Endothelial cell of umbilical vein (primary cell): ENCODE results near the gene METTL27. TPM values are rescaled to one million over a fixed set of nuclear protein-coding genes. Genes with fewer than 3 reads are reported as not detected.
"Not testable (repeated sequence)": the region's sequence is repeated elsewhere in the genome, so short reads cannot be mapped to it uniquely, and the experiment has no call there.

Experiments
- BruUV-seq: library from RNA; stranded (reverse); fragments of 400-500 nt; replicated peaks from 2 replicates; lab custom pipeline; 2021; lab: Mats Ljungman, UMichigan
- CTCF ChIA-PET: fragments of 300-600, 350-600 bp; sonication (Branson Sonifier 250); formaldehyde crosslinking; loops from one replicate; lab custom pipeline; 2021; ENCODE audit warnings: antibody characterized with exemption, inconsistent platforms; lab: Charles Lee
- POLR2A ChIA-PET: fragments of 300-600, 350-600 bp; sonication (Branson Sonifier 250); formaldehyde crosslinking; loops from one replicate; lab custom pipeline; 2021; ENCODE audit warnings: antibody characterized with exemption, inconsistent platforms; lab: Charles Lee
- DNase-seq: peaks from one replicate; pipeline ENCODE4 v3.0.0-alpha.2; 2011; ENCODE audit warnings: low read depth, low spot score
- FAIRE-seq: peaks from 2 replicates; lab custom pipeline; 2011; peaks lifted over from hg19 to GRCh38; lab: Jason Lieb, UNC
- H2AFZ ChIP-seq: 2 replicates; pipeline ENCODE4 v1.6.0; 2012; ENCODE audit warnings: low read depth, low read length, control low read depth, inconsistent platforms
- H3K27ac ChIP-seq: 2 replicates; pipeline ENCODE4 v1.5.1; 2011; ENCODE audit warnings: low read depth, mild to moderate bottlenecking, control low read depth, low read length, moderate library complexity; ENCODE audit not compliant: insufficient read depth
- H3K27me3 ChIP-seq, 2 experiments: 2 replicates each; pipeline versions ENCODE4 v1.6.0 to v1.6.1; 2011; ENCODE audit warnings: low read length in 2 of 2, mixed read lengths in 1 of 2; ENCODE audit not compliant: control insufficient read depth in 2 of 2, insufficient read depth in 2 of 2
- H3K36me3 ChIP-seq, 2 experiments: 2 replicates in 1 of 2; 3 replicates in 1 of 2; pipeline ENCODE4 v1.5.1; 2011; ENCODE audit warnings: low read length in 2 of 2, mild to moderate bottlenecking in 1 of 2, moderate library complexity in 1 of 2; ENCODE audit not compliant: control insufficient read depth in 2 of 2, insufficient read depth in 2 of 2; ENCODE audit errors: extremely low read depth in 1 of 2
- H3K4me1 ChIP-seq: 3 replicates; pipeline ENCODE4 v1.5.1; 2011; ENCODE audit warnings: mild to moderate bottlenecking, low read length; ENCODE audit not compliant: control insufficient read depth, insufficient read depth; ENCODE audit errors: extremely low read depth
- H3K4me2 ChIP-seq: 2 replicates; pipeline ENCODE4 v1.6.1; 2011; ENCODE audit warnings: low read length, control low read depth, mixed read lengths; ENCODE audit not compliant: insufficient read depth
- H3K4me3 ChIP-seq, 3 experiments: fragments of 200-600 bp in 1 of 3; sonication (generic), shearing (Covaris generic) in 1 of 3; replicated peaks in 1 of 3; 2 replicates each; pipeline ENCODE4 v1.5.1; 2011 to 2016; ENCODE audit warnings: control low read depth in 3 of 3, low read length in 3 of 3, mild to moderate bottlenecking in 2 of 3, inconsistent platforms in 1 of 3, low read depth in 1 of 3, moderate library complexity in 1 of 3; ENCODE audit not compliant: insufficient read depth in 1 of 3
- H3K79me2 ChIP-seq: 2 replicates; pipeline ENCODE4 v1.6.0; 2012; ENCODE audit warnings: low read length, inconsistent platforms; ENCODE audit not compliant: control insufficient read depth, insufficient read depth
- H3K9ac ChIP-seq: replicated peaks from 2 replicates; pipeline ENCODE3; 2011; ENCODE audit warnings: low read length, control low read depth; ENCODE audit not compliant: insufficient read depth; ENCODE audit errors: extremely low read depth
- H3K9me1 ChIP-seq: replicated peaks from 3 replicates; pipeline ENCODE4 v1.6.0; 2011; ENCODE audit warnings: mild to moderate bottlenecking, low read length; ENCODE audit not compliant: control insufficient read depth, insufficient read depth; ENCODE audit errors: extremely low read depth
- H3K9me3 ChIP-seq: replicated peaks from 2 replicates; pipeline ENCODE4 v1.5.1; 2012; ENCODE audit warnings: low read length, inconsistent platforms; ENCODE audit not compliant: control insufficient read depth, insufficient read depth
- H4K20me1 ChIP-seq: replicated peaks from 2 replicates; pipeline ENCODE3; 2011; ENCODE audit warnings: mild to moderate bottlenecking, low read length; ENCODE audit not compliant: control insufficient read depth, insufficient read depth; ENCODE audit errors: extremely low read depth
- EZH2 ChIP-seq: IDR thresholded peaks from 2 replicates; pipeline ENCODE4 v1.6.1; 2012; ENCODE audit warnings: borderline replicate concordance, low read depth, mild to moderate bottlenecking, moderate library complexity, low read length, inconsistent platforms; ENCODE audit not compliant: severe bottlenecking
- FOS ChIP-seq: IDR thresholded peaks from 2 replicates; pipeline ENCODE4 v1.6.1; 2011; ENCODE audit warnings: mild to moderate bottlenecking, low read length, moderate library complexity, borderline replicate concordance; ENCODE audit not compliant: insufficient read depth
- GATA2 ChIP-seq: IDR thresholded peaks from 2 replicates; pipeline ENCODE4 v1.7.0; 2011; ENCODE audit warnings: low read depth, mild to moderate bottlenecking, moderate library complexity, mixed read lengths, low read length; ENCODE audit not compliant: insufficient read length, insufficient read depth
- JUN ChIP-seq: IDR thresholded peaks from 2 replicates; pipeline ENCODE4 v1.6.1; 2011; ENCODE audit warnings: borderline replicate concordance, low read depth; ENCODE audit not compliant: insufficient read length, insufficient read depth
- MYC ChIP-seq: IDR thresholded peaks from one replicate; pipeline ENCODE4 v1.6.1; 2011; ENCODE audit warnings: mild to moderate bottlenecking, low read depth, low read length
- POLR2A ChIP-seq: IDR thresholded peaks from 2 replicates; pipeline ENCODE4 v1.6.1; 2012; ENCODE audit warnings: low read depth, mild to moderate bottlenecking, control low read depth, low read length
- POLR2AphosphoS5 ChIP-seq: IDR thresholded peaks from 2 replicates; pipeline ENCODE4 v1.6.1; 2012; ENCODE audit warnings: low read depth, mild to moderate bottlenecking, control low read depth, low read length, moderate library complexity; ENCODE audit not compliant: insufficient read depth
- dilution Hi-C: fragments of 300-500 bp; cut with MboI; formaldehyde crosslinking; loops from one replicate; pipeline ENCODE4 v1.15.0; 2019; ENCODE audit warnings: low sequenced_read_pairs; ENCODE audit not compliant: extremely low pct_ligation_motif_present
- intact Hi-C: fragments of 100-400 bp; cut with micrococcal nuclease; formaldehyde crosslinking; loops from one replicate; pipeline ENCODE4 v1.10.0; 2022
- polyA plus RNA-seq, 4 experiments: library from polyadenylated mRNA; depleted of rRNA in 3 of 4; stranded (reverse) in 3 of 4; unstranded in 1 of 4; fragments of >200 nt; gene quantifications; 2 replicates each; pipeline versions ENCODE4 v1.2.1 to v1.2.3, GENCODE V29; 2011 to 2012; ENCODE audit warnings: missing spikeins in 1 of 4
- total RNA-seq: library from RNA; stranded (reverse); gene quantifications from 2 replicates; pipeline ENCODE4 v1.2.3, GENCODE V29; 2021
- TF ChIP-seq, protein P1 (sequence below): IDR thresholded peaks from 2 replicates; pipeline ENCODE4 v1.6.1; 2011; ENCODE audit not compliant: insufficient read depth, insufficient read length
- TF ChIP-seq, protein P2 (sequence below), 2 donors: IDR thresholded peaks; 1 replicate in 1 of 2; 2 replicates in 1 of 2; pipeline ENCODE4 v1.5.1; 2011; ENCODE audit warnings: low read length in 2 of 2, mild to moderate bottlenecking in 2 of 2, moderate library complexity in 2 of 2, control low read depth in 1 of 2, inconsistent platforms in 1 of 2, low read depth in 1 of 2; ENCODE audit not compliant: insufficient read depth in 1 of 2; ENCODE audit errors: extremely low read depth in 1 of 2

METTL27 gene
- total and polyA plus RNA-seq, 2 donors (not counting 3 experiments of a cell fraction or from before 2014, with no cell fraction given), result 6.9 to 10.8 TPM

DNA sequence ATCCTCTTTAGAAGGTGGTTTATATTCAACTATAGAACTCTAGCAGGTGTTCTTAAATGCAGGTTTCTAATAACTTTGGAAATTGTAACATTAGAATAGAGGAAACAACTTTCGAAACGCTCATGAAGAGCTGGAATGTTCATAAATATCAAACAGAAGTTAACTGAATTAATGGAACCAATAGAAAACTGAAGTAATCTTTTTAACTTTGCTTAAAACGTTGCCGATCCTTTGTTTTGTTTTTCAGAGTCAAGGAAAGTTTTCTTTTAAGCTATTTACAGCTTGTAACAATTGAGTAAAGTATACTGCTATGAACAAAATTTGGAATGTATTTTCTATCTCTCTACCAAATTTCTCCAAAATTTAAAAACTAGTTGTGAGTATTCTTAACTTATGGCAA lies 53.3 kb downstream of the METTL27 start:
- H3K36me3 ChIP-seq, result no peaks in the 10 kb centered on the region
- intact Hi-C loops, result no loop called here
- FAIRE-seq, result no peak
- H3K4me2 ChIP-seq, result no peak overlapping the region
- peaks cover 0 to 2% of the 10 kb centered on the region in 2 experiments for H3K27me3 ChIP-seq
- no peak overlapping the region for H2AFZ ChIP-seq
- TF ChIP-seq FOS (no peak), GATA2 (no peak), POLR2AphosphoS5 (no peak), POLR2A (no peak), MYC (no peak), JUN (no peak), EZH2 (no peak)
- TF ChIP-seq, protein P1, sequence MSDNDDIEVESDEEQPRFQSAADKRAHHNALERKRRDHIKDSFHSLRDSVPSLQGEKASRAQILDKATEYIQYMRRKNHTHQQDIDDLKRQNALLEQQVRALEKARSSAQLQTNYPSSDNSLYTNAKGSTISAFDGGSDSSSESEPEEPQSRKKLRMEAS, result no peak
- TF ChIP-seq, protein P2, sequence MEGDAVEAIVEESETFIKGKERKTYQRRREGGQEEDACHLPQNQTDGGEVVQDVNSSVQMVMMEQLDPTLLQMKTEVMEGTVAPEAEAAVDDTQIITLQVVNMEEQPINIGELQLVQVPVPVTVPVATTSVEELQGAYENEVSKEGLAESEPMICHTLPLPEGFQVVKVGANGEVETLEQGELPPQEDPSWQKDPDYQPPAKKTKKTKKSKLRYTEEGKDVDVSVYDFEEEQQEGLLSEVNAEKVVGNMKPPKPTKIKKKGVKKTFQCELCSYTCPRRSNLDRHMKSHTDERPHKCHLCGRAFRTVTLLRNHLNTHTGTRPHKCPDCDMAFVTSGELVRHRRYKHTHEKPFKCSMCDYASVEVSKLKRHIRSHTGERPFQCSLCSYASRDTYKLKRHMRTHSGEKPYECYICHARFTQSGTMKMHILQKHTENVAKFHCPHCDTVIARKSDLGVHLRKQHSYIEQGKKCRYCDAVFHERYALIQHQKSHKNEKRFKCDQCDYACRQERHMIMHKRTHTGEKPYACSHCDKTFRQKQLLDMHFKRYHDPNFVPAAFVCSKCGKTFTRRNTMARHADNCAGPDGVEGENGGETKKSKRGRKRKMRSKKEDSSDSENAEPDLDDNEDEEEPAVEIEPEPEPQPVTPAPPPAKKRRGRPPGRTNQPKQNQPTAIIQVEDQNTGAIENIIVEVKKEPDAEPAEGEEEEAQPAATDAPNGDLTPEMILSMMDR (IDR thresholded peaks at IDR 0.05; ENCODE audit: extremely low read depth in 1 of 2, insufficient read depth in 1 of 2, low read depth in 1 of 2, low read length in 2 of 2), result no peak
- dilution Hi-C loops, result no loop called here
- no peaks in the 10 kb centered on the region for H3K9me1 ChIP-seq
- no peak overlapping the region for H3K4me3 ChIP-seq
- no peak overlapping the region for H3K27ac ChIP-seq
- no peaks in the 10 kb centered on the region for H3K9me3 ChIP-seq
- POLR2A ChIA-PET, result no interaction called here
- no TSS peak for BruUV-seq
- H4K20me1 ChIP-seq, result no peaks in the 10 kb centered on the region
- H3K9ac ChIP-seq, result no peak overlapping the region
- CTCF ChIA-PET, result no interaction called here
- no peak for DNase-seq
- no peaks in the 10 kb centered on the region for H3K79me2 ChIP-seq
- H3K4me1 ChIP-seq, result no peaks in the 10 kb centered on the region

DNA sequence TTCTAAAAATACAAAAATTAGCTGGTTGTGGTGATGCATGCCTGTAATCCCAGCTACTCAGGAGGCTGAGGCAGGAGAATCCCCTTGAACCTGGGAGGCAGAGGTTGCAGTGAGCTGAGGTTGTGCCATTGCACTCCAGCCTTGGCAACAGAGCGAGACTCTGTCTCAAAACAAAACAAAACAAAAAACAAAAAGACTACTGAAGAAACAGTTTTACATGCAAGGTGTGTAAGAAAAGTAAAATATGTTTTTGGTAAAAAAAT lies 54.6 kb downstream of the METTL27 start:
- H3K9ac ChIP-seq, H3K9me1 ChIP-seq, H4K20me1 ChIP-seq, dilution Hi-C loops, H3K4me2 ChIP-seq, BruUV-seq, H3K36me3 ChIP-seq, H3K4me3 ChIP-seq, H2AFZ ChIP-seq, FAIRE-seq, intact Hi-C loops, H3K9me3 ChIP-seq, POLR2A ChIA-PET, H3K27me3 ChIP-seq, H3K27ac ChIP-seq, DNase-seq, CTCF ChIA-PET, H3K4me1 ChIP-seq, H3K79me2 ChIP-seq: not testable (repeated sequence)
